Epithelial cell of proximal tubule (primary cell): ENCODE data around the gene KMT2E. TPM values are rescaled to one million over a fixed set of nuclear protein-coding genes. Genes with fewer than 3 reads are reported as not detected.

Source experiments
- DNase-seq: peaks from one replicate; pipeline ENCODE4 v3.0.0-alpha.2; 2011; ENCODE audit warnings: low read depth
- H3K4me3 ChIP-seq: 2 replicates; pipeline ENCODE4 v1.5.1; 2011; ENCODE audit warnings: low read depth, mild to moderate bottlenecking, low read length
- total RNA-seq: library from RNA; depleted of rRNA; stranded (reverse); fragments of >200 nt; gene quantifications from 2 replicates; pipeline ENCODE4 v1.2.3, GENCODE V29; 2015
- TF ChIP-seq, protein P1 (sequence below): conservative IDR thresholded peaks from 2 replicates; pipeline ENCODE4 v1.5.1; 2012; ENCODE audit warnings: low read depth, mild to moderate bottlenecking, low read length

KMT2E gene
- total RNA-seq, 1 donor from 2014 or later = 46.4 TPM

DNA sequence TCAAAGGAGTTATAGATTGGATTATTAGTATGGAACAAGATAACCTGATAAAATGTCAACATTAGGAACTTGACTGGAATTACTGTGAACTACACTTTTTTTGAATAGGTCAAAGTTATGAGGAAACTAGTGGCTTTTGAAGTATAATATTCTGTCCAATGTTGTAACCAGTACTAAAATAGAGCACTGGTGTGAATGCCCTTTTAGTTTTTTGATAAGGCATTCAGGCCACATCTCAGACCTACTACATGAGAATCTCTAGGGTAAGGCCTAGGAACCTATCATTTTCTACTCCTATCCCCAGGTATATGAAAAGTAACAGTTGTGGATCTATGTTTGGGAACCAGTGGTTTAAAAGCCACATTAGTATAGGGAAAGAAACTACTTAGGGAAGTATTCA is 16.4 kb downstream of the KMT2E start:
- no peak for DNase-seq
- no peak overlapping the region for H3K4me3 ChIP-seq
- TF ChIP-seq, protein P1, sequence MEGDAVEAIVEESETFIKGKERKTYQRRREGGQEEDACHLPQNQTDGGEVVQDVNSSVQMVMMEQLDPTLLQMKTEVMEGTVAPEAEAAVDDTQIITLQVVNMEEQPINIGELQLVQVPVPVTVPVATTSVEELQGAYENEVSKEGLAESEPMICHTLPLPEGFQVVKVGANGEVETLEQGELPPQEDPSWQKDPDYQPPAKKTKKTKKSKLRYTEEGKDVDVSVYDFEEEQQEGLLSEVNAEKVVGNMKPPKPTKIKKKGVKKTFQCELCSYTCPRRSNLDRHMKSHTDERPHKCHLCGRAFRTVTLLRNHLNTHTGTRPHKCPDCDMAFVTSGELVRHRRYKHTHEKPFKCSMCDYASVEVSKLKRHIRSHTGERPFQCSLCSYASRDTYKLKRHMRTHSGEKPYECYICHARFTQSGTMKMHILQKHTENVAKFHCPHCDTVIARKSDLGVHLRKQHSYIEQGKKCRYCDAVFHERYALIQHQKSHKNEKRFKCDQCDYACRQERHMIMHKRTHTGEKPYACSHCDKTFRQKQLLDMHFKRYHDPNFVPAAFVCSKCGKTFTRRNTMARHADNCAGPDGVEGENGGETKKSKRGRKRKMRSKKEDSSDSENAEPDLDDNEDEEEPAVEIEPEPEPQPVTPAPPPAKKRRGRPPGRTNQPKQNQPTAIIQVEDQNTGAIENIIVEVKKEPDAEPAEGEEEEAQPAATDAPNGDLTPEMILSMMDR = no peak

DNA sequence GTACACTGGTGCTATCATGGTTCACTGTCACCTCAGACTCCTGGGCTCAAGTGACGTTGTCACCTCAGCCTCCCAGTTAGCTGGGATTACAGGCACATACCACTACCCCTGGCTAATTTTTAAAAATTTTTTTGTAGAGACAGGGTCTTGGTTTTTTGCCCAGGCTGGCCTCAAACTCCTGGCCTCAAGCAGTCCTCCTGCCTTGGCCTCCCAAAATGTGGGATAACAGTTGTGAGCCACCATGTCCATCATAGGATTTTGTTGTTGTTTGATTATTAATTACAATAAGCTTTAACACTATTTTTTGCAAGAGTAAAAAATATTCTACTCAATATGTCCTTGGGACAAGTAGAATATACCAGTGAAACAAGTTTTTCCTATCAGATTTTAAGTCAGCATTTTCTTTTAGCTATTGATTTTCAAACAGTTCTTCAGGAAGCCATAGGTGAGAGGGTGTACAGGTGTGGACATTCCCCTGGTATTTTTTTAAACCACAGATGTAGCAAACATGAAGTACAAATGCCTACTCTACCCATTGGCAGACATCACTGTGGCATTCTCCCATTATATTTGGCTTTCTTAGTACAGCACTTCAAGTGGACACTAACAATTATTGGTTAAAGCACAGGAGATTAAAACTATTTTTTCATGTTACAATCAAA is 18.7 kb downstream of the KMT2E start:
- DNase-seq = no peak
- TF ChIP-seq, protein P1 = no peak

DNA sequence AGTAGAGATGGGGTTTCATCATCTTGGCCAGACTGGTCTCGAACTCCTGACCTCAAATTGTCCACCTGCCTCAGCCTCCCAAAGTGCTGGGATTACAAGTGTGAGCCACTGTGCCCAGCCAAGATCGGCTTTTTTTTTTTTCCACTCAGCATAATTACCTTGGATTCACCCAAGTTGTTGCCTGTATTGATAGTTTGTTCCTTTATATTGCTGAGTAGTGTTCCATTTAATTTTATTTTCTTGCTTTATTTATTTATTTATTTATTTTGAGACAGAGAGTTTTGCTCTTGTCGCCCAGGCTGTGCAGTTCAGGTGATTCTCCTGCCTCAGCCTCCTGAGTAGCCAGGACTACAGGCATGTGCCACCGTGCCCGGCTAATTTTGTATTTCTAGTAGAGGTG is 21.3 kb downstream of the KMT2E start:
- H3K4me3 ChIP-seq = no peak overlapping the region
- DNase-seq = no peak
- TF ChIP-seq, protein P1 = no peak

More for the DNA sequence above, 18.7 kb downstream of the KMT2E start:
- no peak overlapping the region for H3K4me3 ChIP-seq

DNA sequence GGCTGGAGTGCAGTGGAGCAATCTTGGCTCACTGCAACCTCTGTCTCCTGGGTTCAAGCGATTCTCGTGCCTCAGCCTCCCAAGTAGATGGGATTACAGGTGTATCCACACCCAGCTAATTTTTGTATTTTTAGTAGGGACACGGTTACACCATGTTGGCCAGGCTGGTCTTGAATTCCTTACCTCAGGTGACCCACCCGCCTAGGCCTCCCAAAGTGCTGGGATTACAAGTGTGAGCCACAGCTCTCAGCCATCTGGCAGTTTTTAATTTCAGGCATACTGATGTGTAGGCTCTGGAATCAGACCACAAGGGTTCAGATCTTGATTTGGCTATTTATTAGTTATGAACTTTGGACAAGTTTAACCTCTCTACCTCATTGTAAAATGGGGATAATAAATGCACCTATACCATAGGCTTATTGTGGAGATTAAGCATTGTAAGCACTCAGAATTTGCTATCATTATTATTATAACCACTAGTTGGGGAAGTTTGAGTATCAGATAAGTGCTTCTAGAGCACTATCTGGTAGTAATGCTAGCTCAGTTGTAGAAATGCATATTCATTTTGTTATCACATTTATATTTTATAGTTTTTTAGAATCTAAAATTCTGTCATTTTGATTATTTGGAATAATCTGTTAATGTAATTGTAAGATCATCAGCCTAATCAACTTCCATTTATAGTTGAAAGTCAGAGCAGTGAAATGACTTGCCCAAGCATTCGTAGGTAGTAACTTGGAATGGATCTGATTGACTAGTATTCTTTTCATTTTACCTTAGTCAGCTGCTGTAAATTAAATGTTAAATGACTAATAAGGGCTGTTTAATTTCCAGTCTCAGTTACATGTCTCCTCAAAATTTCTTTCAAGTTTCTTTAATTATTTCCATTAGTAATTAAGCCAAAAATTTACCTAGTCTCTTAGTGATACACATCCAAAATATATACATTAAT is 22.5 kb downstream of the KMT2E start:
- TF ChIP-seq, protein P1 = no peak
- no peak overlapping the region for H3K4me3 ChIP-seq
- DNase-seq = no peak

DNA sequence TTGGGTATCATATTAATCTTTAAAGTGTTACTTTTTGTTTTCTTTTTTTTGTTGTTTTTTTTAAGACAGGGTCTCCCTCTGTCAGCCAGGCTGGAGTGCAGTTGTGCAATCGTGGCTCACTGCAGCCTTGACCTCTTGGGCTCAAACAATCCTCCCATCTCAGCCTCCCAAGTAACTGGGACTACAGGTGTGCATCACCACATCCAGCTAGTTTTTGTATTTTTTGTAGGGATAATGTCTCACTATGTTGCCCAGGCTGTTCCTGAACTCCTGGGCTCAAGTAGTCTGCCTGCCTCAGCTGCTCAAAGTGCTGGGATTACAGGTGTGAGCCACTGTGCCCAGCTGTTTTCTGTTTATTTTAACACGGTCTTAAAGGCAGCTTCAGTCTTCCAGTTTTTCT is 23.3 kb downstream of the KMT2E start:
- no peak for DNase-seq
- TF ChIP-seq, protein P1 = no peak
- no peak overlapping the region for H3K4me3 ChIP-seq

DNA sequence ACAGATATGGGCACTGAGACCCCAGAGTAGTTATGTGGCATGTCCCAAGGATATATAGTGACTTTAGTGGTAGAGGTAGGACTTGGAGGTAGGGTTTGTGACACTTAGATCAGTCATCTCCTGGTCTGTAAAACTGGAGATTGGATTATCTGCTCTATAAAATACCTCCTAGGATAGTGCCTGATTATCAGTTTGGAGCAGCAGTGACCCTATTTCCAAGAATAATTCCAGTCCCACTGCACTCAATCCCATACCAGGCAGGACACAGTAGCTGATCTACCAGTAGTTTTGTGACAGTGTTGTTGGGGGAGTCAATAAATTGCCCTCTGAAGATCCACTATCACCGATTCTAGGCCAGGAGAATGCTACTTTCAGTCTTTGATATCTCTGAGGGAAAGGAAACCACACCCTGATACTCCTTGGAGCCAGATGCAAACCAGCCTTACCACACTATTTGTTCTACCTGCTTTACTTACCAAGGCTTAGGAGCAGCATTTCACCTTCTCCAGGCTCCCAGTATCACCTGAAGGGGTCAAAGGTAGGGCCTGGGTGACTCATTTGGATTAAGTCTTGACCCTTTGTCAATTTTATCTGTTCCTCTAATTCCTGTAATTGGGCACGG is 30.6 kb downstream of the KMT2E start:
- DNase-seq = no peak
- H3K4me3 ChIP-seq = no peak overlapping the region
- TF ChIP-seq, protein P1 = no peak
